ENCODE results near the gene SEMA4D.

Gene SEMA4D

GRCh38 chr9:89458768-89459496, 39.0 kb downstream of the SEMA4D start:
- no peak for TF ChIP-seq CTCF (IDR thresholded peaks at IDR 0.05; ENCODE audit: insufficient read depth, low read length, poor library complexity, severe bottlenecking)
- Histone ChIP-seq H3K27me3 (replicated peaks; ENCODE audit: control insufficient read depth, insufficient read depth, low read length) (no peaks in the 10 kb centered on the region), H3K36me3 (ENCODE audit: control insufficient read depth, insufficient read depth, low read length) (peaks cover 18% of the 10 kb centered on the region), H3K4me3 (replicated peaks; ENCODE audit: low read depth, low read length) (no peak overlapping the region)
- no peak for DNase-seq (ENCODE audit: extremely low read depth, insufficient read length)

GRCh38 chr9:89457376-89457855, 40.5 kb downstream of the SEMA4D start:
- H3K27me3 ChIP-seq (replicated peaks; ENCODE audit: control insufficient read depth, insufficient read depth, low read length), result no peaks in the 10 kb centered on the region
- DNase-seq (ENCODE audit: extremely low read depth, insufficient read length), result no peak
- no peak overlapping the region for H3K4me3 ChIP-seq (replicated peaks; ENCODE audit: low read depth, low read length)
- peaks cover 23% of the 10 kb centered on the region for H3K36me3 ChIP-seq (ENCODE audit: control insufficient read depth, insufficient read depth, low read length)
- TF ChIP-seq CTCF (IDR thresholded peaks at IDR 0.05; ENCODE audit: insufficient read depth, low read length, poor library complexity, severe bottlenecking), result no peak

GRCh38 chr9:89455356-89455824, 42.5 kb downstream of the SEMA4D start:
- Histone ChIP-seq H3K27me3 (replicated peaks; ENCODE audit: control insufficient read depth, insufficient read depth, low read length) (no peaks in the 10 kb centered on the region), H3K36me3 (ENCODE audit: control insufficient read depth, insufficient read depth, low read length) (peaks cover 25% of the 10 kb centered on the region), H3K4me3 (replicated peaks; ENCODE audit: low read depth, low read length) (no peak overlapping the region)
- TF ChIP-seq CTCF (IDR thresholded peaks at IDR 0.05; ENCODE audit: insufficient read depth, low read length, poor library complexity, severe bottlenecking), result no peak
- no peak for DNase-seq (ENCODE audit: extremely low read depth, insufficient read length)

GRCh38 chr9:89454498-89455355, 43.2 kb downstream of the SEMA4D start:
- TF ChIP-seq CTCF (IDR thresholded peaks at IDR 0.05; ENCODE audit: insufficient read depth, low read length, poor library complexity, severe bottlenecking), result no peak
- Histone ChIP-seq H3K36me3 (ENCODE audit: control insufficient read depth, insufficient read depth, low read length) (peaks cover 25% of the 10 kb centered on the region), H3K4me3 (replicated peaks; ENCODE audit: low read depth, low read length) (no peak overlapping the region), H3K27me3 (replicated peaks; ENCODE audit: control insufficient read depth, insufficient read depth, low read length) (no peaks in the 10 kb centered on the region)
- DNase-seq (ENCODE audit: extremely low read depth, insufficient read length), result no peak

GRCh38 chr9:89453452-89453851, 44.5 kb downstream of the SEMA4D start:
- DNase-seq (ENCODE audit: extremely low read depth, insufficient read length), result no peak
- H3K4me3 ChIP-seq (replicated peaks; ENCODE audit: low read depth, low read length), result no peak overlapping the region
- TF ChIP-seq CTCF (IDR thresholded peaks at IDR 0.05; ENCODE audit: insufficient read depth, low read length, poor library complexity, severe bottlenecking), result no peak
- peaks cover 28% of the 10 kb centered on the region for H3K36me3 ChIP-seq (ENCODE audit: control insufficient read depth, insufficient read depth, low read length)
- no peaks in the 10 kb centered on the region for H3K27me3 ChIP-seq (replicated peaks; ENCODE audit: control insufficient read depth, insufficient read depth, low read length)

All from GM06990 (cell line).